Pons (tissue), 1 donor: ENCODE results near the gene TEX19.
A peak's percentile ranks its signal among the peaks of the same experiment; 100 is the strongest.

ENCODE experiments used
- DNase-seq: peaks from one replicate; pipeline ENCODE4 v3.0.0-alpha.2; 2016; ENCODE audit warnings: low spot score

The TEX19 gene

DNA sequence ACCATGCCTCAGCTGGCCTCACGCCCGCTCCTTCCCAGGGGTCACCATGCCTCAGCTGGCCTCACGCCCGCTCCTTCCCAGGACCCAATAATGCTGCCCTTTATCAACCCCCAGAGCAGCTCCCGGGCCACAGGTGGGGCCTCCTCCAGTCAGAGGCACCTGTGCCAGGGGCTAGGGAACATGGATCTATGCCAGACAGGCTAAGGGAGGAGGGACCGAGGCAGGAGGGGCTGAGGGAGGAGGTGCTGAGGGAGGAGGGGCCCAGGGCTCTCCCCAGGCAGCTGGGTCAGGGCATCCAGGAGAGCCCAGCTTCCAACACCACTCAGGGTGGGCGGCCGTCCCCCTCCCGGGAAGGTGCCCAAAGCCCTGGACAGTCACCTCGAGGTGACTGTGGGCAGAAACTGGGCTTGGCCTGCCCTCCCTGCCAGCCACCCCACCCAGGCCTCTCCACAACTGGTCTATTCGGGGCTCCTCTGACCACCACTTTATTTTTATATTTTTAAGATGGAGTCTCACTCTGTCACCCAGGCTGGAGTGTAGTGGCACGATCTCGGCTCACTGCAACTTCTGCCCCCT lies 31.9 kb downstream of the TEX19 start:
- DNase-seq: no peak

DNA sequence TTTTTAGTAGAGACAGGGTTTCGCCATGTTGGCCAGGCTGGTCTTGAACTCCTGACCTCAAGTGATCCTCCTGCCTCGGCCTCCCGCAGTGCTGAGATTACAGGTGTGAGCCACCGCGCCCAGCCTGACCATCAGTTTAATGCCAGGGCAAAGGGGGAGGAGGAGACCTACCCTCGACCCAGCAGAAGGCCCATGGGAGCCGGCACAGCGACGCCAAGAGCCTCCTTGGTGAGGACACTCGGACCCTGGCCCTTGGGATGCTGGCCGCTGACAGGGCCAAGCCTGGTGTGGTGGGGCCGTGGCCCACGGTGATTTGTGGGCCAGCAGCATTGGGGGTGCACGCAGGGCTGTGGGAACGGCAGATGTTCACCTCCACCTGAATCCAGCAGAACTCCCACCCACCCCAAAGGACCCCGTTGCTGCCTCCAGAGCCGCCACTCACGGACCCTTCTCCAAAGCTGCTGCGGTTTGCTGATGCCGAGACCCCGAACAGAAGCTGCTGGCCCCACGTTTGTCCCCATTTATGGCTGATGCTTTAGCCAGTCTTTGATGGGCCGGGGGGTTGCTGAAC lies 32.5 kb downstream of the TEX19 start:
- DNase-seq: no peak

DNA sequence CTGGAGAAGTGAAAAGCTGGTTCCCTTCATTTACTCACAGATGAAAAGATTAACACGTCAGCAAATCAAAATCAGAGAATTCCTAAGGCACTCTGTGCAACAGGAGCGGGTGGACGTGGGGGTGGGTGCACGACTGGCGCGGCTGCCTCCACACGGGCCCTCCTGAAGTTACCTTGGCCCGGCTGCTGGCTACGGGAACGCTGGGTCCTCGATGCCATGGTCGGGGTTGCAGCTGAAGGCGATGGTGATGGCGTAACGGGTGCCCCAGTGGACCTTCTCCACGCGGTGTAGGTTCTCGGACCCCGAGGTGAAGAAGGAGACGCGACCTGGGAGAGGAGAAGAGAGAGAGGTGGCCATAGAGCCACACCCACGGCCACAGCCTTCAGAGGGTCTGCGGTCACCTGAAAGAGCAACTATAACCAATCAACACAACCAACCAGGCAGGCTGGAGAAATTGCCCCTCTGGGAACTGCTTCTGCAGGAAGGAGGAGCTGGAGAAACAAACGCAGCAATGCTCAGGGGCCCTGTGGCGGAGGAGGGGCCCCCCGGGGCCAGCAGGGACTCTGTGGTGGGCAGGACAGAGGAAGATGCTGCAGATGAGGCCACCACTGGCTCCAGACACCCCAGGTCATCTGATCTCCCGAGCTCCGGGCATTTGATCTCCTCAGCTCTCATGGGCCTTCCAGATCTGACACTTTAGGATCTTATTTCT lies 33.3 kb downstream of the TEX19 start:
- no peak for DNase-seq

DNA sequence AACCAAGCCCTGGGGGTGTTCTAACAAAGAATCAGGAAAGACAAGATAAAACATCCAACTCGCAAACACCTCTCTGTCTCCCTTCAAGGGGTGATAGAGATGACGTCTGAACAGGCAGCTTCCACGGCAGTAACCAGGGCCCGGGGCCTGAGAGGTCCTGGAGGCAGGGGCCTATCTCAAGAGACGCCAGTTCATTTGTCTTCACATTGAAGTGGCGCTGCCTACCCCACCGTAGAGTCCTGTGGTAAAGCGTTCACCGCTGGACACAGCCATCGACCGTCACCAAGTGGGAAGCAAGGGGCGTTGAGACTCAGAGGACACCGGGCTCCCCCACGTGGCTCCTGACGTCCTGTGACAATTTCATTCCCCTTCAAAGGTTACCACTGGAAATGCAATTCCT lies 33.9 kb downstream of the TEX19 start:
- no peak for DNase-seq

DNA sequence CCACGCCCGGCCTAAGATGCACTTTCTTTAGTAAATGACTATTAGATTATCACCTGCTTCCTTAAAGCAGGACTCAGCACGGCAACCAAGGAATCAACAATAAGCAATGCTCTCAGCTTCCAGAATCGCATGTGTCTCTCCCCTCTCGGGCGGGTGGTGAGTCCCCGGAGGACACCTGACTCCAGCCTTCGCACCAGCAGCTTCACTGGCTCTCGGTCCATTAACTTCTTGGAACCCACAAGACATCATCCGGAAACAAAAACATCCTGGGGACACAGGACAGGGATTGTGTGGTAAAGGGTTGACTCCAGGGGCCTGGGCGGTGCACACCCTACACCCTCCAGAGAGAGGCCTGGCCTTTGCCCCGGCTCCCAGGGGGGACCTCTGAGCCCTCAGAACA lies 35.2 kb downstream of the TEX19 start:
- no peak for DNase-seq

DNA sequence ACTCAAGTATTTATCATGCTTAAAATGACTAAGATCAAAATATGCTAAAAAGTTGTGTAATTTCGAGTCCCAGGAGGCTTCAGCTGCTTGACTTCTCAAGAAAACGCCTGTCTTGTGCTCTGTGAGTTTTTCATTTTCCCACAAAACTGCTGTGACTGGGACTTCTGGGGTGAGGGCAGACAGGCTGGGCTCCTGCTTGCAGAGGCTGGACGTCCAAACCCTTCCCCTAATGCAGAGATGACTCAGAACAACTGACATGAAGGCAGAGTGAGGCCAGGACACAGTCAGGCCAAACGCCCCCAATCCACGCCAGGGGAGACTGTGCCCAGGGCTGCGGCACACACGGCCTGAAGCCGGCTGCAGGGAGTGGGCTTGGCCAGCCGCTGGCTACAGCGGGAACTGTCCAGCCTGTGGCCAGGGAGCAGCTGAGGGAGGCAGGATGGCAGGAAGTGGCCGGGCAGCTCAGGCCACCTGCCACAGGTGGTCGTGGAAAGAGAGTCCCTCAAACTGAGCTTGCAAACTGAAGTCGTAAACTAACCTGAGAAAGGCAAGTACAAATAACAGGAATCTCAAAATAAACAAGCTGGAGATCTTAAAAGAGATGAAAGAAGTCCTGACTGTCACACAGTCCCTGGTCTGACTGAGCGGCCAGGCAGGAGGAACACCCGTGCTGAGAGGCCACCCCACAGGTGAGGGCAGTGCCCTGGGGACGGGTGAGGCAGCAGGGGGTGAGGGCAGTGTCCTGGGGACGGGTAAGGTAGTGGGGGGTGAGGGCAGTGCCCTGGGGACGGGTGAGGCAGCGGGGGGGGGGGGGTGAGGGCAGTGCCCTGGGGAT lies 37.8 kb downstream of the TEX19 start:
- no peak for DNase-seq

DNA sequence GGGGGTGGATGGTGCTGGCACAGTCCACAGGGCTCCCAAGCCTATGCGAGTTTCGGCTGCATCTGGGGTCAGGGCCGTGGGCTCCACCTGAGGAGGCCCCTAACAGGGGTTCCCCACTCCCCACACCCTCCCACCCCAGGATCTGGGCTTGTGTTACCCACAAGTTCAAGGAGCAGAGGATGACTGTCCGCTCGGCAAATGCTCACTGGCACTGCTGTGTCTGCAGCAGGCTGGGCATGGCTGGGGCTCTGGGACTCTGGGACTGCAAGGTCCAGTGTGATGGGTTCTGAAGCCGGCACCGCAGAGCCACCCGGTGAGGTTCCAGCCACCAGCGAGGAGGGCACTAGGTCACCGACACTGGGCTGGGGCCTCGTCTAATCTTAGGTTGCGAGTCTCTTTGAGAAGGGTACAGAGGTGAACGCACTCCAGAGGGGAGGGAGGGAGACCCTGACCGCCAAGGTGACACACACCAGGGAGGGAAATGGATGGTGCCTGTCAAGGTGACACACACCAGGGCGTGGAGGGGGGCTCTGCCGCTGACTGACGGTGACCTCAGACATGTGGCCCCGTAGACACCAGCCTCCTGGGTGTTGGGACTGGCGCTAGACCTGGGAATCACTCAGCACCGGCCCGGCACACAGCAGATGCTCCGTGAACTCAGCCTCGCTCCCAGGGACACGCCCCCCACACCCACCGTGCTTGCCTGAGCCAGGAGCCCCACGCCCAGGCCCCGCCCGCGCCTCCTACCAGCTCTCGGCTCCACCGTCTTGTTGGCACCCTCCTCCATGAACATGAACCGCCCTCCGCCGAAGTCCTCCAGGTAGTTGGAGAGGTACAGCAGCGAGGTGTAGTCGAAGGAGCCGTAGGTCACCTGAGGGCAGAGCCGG lies 38.6 kb downstream of the TEX19 start:
- DNase-seq: no peak

DNA sequence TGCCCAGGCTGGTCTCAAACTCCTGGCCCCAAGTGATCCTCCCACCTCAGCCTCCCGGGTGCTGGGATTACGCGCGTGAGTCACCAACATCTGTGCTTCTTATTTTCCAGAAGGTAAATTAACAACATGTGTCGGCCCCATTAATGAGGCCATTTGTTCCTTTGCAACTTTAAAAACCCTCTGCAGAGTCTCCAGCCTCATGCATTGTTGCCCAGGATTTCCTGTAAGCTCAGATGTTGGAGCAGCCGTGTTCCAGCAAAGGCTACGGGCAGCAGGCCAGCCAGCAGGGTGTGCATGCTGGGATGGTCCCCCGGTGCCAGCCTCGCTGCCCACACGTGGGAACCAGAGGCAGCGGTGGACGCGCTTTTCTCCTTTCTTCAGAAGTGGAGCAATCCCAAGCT lies 40.0 kb downstream of the TEX19 start:
- peak; percentile 15 for DNase-seq

DNA sequence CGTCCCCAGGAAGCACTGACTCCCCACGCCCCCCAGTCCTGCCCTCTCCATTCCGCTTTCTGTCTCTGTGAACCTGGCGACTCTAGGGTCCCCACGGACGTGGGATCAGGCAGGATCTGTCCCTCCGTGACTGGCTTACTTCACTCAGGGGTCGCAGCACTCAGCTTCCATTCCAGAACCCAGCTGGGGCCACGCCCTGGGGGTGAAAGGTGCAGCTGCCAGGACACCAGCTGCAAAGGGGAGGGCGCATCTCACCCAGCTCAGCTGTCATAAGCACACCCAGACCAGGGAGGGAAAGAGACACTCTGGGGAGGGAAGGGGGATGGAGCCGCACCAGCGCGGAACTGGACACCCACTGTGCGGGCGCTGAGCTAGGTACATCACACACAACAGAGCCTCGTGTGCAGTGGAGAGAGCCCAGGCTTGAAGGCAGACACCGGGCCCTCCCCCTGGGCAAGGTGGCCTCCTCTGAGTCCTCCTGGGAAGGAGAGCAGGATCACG lies 40.6 kb downstream of the TEX19 start:
- DNase-seq: no peak

DNA sequence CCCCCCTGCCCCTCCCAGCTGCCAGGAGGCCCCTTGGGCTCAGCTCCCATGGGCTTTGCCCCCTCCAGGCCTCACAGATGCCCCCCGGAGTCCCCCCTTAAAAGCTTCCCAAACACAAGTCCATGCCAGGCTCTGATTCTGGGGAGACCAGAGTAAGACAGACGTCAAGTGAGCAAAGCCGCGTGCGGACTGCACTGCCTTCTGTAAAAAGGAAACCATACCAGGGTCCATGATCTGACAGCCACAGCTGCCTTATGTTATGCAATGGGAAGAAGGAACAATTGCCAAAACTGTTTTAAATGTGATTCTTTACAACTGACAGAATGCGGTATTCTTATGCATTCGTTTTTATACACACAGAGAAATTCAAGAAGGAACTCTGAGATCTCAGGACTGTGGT lies 41.2 kb downstream of the TEX19 start:
- DNase-seq: no peak

DNA sequence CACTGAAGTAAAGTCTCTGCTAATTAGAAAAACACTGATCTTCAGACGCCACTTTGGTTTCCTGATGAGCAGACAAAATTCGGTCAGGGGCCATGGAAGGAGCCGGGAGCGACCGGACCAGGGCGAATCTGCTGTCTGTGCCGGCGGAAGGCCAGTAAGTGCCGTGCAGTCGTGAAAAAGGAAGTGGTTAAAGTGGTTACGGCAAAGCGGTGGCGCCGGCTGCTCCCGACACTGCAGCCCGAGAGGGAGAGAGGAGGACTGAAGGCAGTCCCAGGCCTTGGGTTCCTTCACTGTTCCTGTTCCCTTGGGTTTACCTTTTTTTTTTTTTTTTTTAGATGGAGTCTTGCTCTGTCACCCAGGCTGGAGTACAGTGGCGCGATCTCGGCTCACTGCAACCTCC lies 41.8 kb downstream of the TEX19 start:
- peak; percentile 25 for DNase-seq

DNA sequence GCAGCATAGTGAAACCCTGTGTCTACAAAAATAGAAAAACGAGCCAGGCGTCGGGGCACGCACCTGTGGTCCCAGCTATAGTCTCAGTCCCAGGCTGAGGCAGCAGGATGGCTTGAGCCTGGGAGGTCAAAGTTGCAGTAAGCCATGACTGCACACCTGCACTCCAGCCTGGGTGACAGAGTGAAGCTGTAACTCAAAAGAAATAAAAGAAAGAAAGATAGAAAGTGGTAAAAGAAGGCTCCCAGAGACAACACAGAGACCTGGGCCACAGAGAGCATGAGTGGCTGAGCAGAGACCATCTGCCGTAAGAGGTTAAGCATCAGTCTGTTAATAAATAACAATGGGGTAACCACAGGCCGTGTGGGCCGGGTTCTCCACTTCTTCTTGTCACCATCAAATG lies 43.8 kb downstream of the TEX19 start:
- no peak for DNase-seq

DNA sequence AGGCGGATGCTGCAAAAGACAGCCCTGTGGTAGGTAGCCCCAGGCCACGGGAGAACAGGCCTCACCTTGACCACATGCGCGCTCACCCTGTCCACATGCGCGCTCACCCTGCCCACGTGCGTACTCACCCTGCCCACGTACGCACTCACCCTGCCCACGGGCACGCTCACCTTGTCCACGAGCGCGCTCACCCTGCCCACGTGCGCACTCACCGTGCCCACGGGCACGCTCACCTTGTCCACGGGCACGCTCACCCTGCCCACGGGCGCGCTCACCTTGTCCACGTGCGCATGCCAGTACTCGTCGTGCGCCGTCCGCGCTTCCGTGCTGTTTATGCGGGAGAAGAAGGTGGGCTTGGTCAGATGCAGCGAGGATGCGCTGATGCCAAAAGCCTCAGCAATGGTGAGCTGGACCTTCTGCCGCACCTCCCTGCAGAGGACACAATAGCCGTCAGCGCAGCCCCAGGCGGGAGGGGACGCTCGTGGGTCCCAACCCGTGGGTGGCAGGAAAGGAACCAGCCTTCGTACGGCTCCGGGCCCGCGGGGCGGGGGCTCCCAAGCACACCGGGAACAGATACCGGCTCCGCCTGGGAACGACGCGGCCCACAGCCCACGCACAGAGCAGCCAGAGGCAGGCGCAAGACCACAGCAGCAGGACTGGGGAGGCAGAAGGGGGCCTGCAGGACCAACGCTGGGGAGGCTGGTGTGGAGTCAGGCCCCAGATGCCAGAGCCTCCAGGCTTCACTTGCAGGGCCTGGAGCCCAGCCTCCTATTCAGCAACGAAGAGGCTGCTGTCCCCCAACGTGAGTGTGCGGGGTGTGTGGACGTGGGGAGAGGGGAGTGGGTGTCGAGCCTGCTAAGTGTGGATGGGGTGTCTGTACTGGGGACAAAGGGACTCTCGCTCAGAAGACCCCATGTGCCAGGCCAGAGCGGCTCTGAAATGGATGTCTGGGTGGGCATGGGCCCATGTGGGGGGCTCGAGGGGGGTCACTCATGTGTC lies 44.9 kb downstream of the TEX19 start:
- no peak for DNase-seq

DNA sequence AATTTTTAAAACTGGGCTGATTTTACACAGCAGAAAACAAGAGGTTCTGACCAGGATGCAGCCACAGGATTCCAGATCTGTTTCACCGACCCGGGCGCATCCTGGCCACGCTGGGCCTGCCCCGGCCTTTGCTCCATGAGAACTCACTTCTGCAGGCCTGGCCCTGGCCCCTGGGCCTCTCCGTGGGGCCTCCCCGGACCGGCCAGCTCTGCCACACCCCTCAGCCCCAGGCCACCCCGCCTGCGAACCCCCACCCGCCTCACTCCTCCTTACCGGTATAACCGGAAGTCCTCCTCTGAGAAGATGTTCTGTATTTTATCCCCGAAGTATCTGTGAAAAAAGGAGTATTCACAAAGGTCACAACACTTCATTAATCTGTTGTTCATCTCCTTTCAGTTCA lies 46.0 kb downstream of the TEX19 start:
- DNase-seq: no peak

DNA sequence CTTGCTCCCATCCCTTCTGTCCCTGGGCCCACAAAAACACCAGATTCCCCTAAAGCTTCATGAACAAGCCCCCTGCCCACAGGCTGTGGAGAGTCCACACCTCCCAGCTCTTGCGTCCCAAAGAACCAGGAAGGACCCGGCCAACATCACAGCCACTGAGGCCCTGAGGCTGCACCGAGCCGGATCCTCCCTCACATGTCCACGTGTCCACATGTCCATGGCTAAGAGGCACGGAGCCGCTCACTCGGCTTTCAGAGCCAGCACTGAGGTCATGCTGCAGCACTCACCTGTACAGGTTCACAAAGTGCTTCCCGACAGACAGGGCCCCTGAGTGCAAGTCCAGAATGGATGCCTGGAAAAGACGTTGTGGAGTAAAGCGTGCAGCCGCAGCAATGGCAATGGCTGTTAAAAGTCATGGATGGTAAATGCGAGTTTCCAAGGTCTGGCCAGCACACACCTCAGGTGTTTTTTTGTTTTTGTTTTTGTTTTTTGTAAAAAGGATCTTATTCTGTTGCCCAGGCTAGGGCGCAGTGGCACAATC lies 47.2 kb downstream of the TEX19 start:
- DNase-seq: no peak

DNA sequence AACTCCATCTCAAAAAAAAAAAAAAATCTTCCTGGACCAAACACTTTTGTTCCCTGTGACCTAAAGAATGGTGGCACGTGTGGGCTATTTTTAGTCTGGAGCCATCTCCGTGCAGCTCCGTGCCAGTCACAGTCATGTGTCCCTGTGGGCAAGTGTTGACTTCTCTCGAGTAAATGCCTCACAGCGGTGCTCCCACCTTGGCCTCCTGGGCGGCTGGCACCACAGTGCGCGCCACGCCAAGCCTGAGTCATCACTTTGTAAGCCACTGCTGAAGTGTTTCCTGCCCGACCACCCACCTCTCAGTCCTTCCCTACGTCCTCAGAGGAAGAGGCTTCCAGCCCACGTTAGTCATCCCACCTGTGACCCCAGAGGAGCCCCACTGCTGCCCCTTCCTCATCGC lies 48.2 kb downstream of the TEX19 start:
- no peak for DNase-seq

DNA sequence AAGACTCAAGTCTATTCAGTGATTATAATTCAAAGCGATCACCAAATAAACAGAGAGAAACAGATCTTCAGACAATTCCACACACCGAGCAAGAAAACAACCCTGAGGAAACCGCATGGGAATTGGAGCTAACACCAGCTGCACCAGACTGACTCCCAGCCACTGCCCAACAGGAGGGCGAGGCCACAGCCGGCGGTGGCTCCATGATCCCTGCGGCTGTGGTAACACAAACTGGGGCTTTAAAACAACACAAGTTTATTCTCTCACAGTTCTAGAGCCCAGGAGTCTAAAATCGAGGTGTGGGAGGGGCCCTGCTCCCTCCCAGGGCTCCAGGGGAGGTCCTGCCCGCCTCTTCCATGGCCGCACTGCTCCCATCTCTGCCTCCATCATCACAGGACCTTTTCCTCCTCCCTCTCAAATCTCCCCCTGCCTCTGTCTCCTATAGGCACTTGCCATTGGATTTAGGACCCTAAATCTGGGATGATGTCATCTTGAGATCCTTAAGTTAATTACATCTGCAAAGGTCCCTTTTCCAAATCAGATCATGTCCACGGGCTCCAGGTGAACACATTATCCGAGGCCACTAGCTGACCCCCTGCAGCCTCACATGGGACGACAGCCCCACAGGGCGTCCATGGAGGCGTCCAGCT lies 49.4 kb downstream of the TEX19 start:
- DNase-seq: no peak

DNA sequence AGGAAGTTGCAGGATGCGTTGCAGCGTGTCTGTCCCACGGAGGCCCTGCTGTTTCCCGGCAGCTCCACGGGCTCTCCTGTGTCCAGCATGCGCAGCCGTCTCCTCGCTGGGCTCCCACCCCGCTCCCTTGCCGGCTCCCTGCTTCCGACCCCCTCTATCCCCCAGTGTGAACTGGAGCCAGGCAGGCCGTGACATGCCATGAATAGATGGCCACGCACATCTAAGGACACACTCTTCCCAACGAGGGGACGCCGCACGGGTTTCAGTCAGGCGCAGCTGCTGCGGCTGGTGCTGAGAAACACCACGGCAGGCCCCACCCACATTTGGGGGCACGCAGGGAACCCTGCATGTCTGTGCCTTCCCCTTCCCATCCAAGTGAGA lies 49.9 kb downstream of the TEX19 start:
- no peak for DNase-seq

DNA sequence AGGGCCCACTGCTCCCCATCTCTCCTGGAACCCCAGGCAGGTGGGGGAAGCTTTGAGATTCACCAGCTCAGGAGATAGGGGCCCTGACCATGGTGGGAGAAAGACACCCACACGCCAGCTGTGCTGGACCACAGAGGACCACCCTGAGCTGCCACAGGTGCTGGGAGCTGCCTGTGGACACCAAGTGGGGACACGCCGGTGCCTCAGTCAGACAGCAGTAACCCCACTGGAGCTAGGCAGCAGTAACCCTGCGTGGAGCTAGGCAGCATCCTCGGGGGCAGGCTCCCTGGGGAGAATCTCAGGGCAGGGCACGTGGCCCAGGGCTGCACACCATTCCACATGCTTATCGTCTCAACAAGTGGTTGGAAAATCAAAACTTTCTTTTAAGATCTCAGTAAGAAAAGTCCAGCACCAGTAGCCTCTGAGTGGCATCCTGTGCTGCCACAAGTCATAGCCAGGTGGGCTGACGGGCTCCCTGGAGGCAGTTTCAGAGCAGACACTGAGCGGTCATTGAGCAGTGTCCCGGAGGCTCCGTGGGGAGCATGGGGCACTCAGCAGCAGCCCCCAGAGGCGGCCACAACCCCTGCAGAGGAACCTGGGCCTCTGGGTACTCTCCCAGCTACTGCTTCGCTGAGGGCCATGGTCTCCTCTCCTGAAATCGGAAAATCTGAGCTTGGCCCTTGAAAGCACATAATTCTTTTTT lies 51.1 kb downstream of the TEX19 start:
- DNase-seq: no peak
